ENCODE data around the gene PRMT3.
"Not testable (repeated sequence)": the region's sequence is repeated elsewhere in the genome, so short reads cannot be mapped to it uniquely, and the experiment has no call there.

The PRMT3 gene

GRCh38 chr11:20374741-20375300 is 12.7 kb upstream of the PRMT3 start:
- no peak for DNase-seq (ENCODE audit: low spot score)

GRCh38 chr11:20376162-20376730 is 11.3 kb upstream of the PRMT3 start:
- DNase-seq (ENCODE audit: low spot score): no peak

GRCh38 chr11:20385996-20386395 is 1.5 kb upstream of the PRMT3 start:
- not testable (repeated sequence) for DNase-seq (ENCODE audit: low spot score)

- peak; percentile 29 for DNase-seq (ENCODE audit: low spot score)
Measured at GRCh38 chr11:20388096-20389055, 860 bp downstream of the PRMT3 start.

- peak; percentile 65 for DNase-seq (ENCODE audit: low spot score)
Measured at GRCh38 chr11:20397281-20397680, 9.8 kb downstream of the PRMT3 start.

- no peak for DNase-seq (ENCODE audit: low spot score)
Measured at GRCh38 chr11:20399498-20399897, 12.0 kb downstream of the PRMT3 start.

GRCh38 chr11:20403059-20403458 is 15.5 kb downstream of the PRMT3 start:
- no peak for DNase-seq (ENCODE audit: low spot score)

GRCh38 chr11:20406484-20406883 is 19.0 kb downstream of the PRMT3 start:
- no peak for DNase-seq (ENCODE audit: low spot score)

GRCh38 chr11:20407344-20407743 is 19.8 kb downstream of the PRMT3 start:
- no peak for DNase-seq (ENCODE audit: low spot score)

GRCh38 chr11:20415432-20415831 is 27.9 kb downstream of the PRMT3 start:
- no peak for DNase-seq (ENCODE audit: low spot score)

- no peak for DNase-seq (ENCODE audit: low spot score)
Measured at GRCh38 chr11:20417771-20418170, 30.3 kb downstream of the PRMT3 start.

- DNase-seq (ENCODE audit: low spot score): no peak
Measured at GRCh38 chr11:20421946-20422345, 34.4 kb downstream of the PRMT3 start.

- no peak for DNase-seq (ENCODE audit: low spot score)
Measured at GRCh38 chr11:20429216-20429615, 41.7 kb downstream of the PRMT3 start.

- DNase-seq (ENCODE audit: low spot score): no peak
Measured at GRCh38 chr11:20438637-20439036, 51.1 kb downstream of the PRMT3 start.

- DNase-seq (ENCODE audit: low spot score): peak; percentile 28
Measured at GRCh38 chr11:20443596-20443995, 56.1 kb downstream of the PRMT3 start.

GRCh38 chr11:20444535-20444934 is 57.0 kb downstream of the PRMT3 start:
- no peak for DNase-seq (ENCODE audit: low spot score)

- DNase-seq (ENCODE audit: low spot score): no peak
Measured at GRCh38 chr11:20448834-20449233, 61.3 kb downstream of the PRMT3 start.

- no peak for DNase-seq (ENCODE audit: low spot score)
Measured at GRCh38 chr11:20450829-20451228, 63.3 kb downstream of the PRMT3 start.

GRCh38 chr11:20451568-20451967 is 64.1 kb downstream of the PRMT3 start:
- DNase-seq (ENCODE audit: low spot score): no peak

- no peak for DNase-seq (ENCODE audit: low spot score)
Measured at GRCh38 chr11:20452585-20452984, 65.1 kb downstream of the PRMT3 start.

- no peak for DNase-seq (ENCODE audit: low spot score)
Measured at GRCh38 chr11:20453657-20454316, 66.3 kb downstream of the PRMT3 start.

- no peak for DNase-seq (ENCODE audit: low spot score)
Measured at GRCh38 chr11:20457001-20457799, 69.7 kb downstream of the PRMT3 start.

All from Ammon's horn (tissue), 1 donor.